GM19240 (cell line): ENCODE measurements around the gene UCN.
"Not testable (repeated sequence)": the region's sequence is repeated elsewhere in the genome, so short reads cannot be mapped to it uniquely, and the experiment has no call there.

ENCODE experiments used
- DNase-seq: peaks from one replicate; pipeline ENCODE4 v3.0.0; 2011; ENCODE audit warnings: low spot score; ENCODE audit not compliant: insufficient read length

The UCN gene

DNA sequence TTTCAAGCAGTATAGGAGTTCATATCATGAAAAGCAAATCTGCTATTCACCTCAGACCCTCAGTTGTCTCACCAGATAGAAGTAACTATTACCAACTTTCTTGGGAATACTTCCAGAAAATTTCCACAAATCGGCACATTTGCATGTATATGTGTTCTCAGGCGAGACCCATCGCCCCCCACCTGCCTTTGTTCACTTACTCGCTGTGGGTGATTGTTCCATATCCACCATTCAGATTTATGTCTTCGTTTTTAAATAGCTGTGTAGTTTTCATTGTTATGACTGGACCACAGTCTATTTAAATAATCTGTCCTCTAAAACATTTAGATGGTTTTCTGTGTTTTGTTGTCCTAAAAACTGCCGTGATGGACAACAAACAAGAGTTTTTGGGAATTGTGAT lies 22.8 kb downstream of the UCN start:
- DNase-seq = no peak

DNA sequence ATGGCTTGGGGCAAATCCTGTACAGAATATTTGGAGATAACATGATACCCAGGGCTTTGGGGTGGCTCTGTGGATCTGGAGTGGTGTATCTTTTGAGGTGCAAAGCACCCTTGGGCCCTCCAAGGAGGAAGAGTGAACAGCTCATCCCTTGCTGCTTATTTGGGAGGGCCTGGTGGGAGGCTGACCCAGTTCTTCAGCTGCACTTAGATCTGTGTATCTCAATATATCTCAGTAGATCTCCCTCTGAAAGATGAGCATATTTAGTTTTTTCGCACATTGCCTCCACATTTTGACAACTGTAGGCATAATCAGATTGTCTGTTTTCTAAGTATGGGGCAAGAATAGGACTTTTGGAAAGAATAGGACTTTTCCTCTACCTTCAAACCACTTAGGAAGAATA lies 23.2 kb downstream of the UCN start:
- DNase-seq = no peak

DNA sequence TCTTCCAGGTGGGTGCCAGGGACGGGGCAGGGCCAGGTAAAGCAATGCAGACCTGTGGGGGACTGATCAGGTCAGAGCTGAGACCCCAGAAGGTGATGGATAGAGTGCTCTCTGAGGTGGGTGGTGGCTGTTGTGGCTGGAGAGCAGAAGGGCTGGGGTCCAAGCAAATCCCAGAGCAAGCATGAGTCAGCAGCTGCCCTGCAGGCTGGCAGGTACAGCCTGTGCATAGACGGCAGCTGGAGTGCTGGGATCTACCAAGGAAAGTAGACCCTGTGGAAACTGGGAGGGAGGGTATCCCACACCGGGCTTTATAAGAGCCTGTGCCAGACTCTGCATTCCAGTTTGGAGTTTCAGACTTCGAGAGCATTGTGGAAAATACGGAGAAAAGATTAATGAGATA lies 25.4 kb downstream of the UCN start:
- DNase-seq = no peak

DNA sequence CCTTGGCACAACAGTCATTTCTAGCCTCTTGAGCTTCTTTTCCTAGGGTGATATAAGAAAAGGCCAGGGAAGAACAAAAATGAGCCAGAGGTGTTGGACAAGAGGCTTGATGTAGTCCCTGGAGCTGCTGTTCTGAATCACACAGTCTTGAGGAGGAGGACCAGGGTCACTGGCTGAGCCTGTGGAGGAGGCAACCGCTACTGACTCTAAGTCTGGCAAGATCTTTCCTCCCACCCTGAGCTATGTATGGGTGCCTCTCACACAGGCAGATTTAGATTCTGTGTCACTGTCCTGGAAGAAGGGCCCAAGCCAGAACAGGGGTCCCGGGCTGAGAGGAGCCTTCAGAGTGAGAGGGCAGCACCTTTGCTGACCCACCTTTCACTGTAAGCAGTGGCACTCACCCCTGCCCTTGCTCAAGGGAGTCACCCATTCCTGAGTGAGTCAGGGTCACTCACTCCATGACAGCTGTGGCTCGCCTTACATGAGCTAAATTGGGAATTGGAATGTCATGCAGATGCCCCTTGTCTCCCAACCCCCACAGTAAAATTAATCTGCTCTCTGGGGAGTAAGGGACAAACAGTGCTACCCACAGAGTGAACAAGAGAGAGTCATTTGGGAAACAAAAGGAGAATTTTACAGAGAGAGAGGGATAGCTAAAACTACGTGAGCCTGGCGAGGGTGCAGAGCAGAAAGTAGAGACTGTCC lies 26.2 kb downstream of the UCN start, which contains the start of gene TRIM54:
Gene TRIM54, plus strand, starts transcription at position 575 of the 705 bp plus-strand sequence. CDS start 303 bp downstream, outside the sequence.
- no peak for DNase-seq

DNA sequence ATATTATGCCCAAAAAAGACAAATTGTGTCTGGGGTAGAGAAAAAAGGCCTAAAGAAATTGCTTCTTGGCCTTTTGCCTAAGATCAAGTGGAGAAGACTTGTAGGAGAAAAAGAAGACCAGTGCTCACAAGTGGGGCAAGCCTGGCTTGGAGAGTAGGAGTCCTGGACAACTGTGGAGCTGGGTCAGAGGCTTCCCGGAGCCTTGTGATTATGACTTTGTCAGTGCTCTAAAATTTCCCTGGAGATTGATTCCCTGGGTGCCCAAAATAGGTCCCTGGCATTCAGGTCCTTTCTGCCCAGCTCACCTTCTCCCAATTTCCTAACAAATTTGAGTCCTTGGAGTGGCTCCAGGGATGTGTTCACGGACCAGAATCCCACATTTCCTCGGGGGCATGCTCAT lies 26.8 kb downstream of the UCN start:
- no peak for DNase-seq

DNA sequence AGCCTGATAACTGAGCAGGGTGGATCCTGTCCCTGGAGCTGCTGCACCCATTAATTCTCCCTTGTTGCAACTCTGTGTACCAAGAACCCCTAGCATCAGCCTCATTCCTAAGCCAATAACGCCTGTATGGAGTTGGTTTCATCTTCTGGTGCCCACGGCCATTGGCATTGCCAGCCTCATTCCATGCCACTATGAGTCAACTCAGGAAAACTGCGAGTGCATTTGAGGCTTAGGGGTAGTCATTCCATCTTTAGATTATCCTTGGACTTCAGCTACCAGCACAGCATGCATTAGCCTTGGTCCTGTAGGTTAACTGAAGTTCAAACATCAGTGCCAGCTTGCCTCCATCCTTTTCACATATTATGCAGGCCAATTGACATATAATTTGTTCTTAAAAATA lies 27.4 kb downstream of the UCN start:
- DNase-seq = no peak

DNA sequence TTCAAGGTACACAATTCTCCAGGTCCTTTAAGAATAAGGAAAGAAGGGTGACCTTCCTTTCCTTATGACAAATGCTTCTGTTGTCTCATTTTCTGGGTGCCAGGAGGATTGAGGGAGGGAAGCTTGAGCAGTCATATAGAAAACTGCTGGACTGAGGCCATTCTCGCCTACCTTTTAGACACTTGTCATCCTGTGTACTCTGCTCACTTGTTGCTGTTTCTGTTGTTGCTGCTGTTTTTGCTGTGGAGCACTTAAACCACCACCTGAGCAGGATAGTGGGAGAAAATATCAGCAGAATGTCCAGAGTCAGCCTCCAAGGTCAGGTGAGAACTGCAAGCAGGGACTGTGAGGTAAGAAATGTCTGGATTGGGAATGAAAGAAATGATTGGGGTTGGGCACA lies 30.2 kb downstream of the UCN start:
- DNase-seq = no peak

DNA sequence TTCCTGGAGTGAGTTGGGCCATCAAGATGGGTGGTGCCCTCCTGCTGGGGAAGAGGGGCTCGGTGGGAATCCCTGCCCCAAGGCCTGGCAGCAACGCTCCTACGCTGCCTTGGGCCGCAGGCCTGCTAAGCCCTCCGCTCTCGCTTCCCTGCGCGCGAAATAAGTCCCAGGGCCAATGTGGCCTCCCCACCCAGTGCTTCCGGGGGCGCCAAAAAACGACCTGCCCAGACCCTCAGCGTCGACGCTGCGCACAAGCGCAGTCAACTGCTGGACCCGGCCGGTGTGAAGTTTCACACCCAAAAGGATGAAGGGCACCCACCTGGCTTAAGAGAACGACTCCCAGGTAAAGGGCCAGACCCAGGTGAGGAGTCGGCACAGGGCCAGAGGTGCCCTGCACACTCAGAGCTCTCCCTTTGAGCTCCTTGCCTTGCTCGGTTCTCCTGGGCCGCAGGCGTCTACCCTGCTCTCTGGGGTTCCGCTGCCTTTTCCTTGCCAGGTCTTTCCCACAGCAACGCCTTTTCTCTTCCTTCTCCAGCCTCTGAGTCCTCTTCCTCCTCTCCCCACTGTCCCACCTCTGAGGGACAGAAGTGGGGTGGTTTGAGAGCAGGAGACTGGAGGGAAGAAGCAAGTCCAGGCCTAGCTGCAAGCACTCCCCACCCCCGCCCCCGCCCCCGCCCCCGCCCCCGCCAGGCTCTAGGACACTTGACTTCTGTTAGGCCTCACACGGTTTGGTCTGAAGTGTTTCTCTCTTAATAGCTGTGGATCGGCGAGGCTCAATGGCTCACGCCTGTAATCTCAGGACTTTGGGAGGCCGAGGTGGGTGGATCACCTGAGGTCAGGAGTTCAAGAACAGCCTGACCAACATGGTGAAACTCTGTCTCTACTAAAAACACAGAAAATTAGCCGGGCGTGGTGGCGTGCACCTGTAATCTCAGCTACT lies 32.8 kb downstream of the UCN start, which contains the start of gene DNAJC5G:
Gene DNAJC5G, plus strand, starts transcription at position 223 of the 940 bp plus-strand sequence. CDS start 1,296 bp downstream, outside the sequence.
- DNase-seq = no peak

DNA sequence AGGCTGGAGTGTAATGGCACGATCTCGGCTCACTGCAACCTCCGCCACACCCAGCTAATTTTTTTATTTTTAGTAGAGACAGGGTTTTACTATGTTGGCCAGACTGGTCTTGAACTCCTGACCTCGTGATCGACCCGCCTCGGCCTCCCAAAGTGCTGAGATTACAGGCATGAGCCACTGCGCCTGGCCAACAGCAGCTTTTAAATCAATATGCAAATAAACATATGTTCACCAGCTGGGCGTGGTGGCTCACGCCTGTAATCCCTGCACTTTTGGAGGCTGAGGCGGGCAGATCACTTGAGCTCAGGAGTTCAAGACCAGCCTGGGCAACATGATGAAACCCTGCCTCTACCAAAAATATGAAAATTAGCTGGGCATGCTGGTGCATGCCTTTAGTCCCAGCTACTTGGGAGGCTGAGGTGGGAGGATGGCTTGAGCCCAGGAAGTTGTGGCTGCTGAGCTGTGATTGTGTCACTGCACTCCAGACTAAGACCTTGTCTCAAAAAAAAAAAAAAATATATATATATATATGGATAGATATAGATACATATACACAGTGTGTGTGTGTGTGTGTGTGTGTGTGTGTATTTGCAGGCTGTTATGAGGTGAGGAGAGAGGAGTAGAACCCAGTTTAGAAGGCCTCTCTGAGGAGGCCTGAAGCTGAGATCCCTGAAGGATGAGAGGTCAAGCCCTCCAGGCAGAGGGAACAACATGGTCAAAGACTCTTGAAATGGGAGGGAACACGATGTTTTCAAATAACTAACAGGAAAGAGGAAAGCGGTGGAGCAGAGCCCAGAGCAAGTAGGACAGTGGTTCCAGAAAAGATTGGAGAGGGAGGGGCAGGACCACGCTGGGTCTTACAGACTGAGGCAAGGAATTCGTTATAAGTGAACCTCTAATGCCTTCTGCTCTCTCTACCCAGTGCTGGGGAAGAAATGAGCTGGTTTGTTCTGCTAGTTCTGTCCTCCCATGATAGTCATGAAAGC lies 35.4 kb downstream of the UCN start:
- not testable (repeated sequence) for DNase-seq

DNA sequence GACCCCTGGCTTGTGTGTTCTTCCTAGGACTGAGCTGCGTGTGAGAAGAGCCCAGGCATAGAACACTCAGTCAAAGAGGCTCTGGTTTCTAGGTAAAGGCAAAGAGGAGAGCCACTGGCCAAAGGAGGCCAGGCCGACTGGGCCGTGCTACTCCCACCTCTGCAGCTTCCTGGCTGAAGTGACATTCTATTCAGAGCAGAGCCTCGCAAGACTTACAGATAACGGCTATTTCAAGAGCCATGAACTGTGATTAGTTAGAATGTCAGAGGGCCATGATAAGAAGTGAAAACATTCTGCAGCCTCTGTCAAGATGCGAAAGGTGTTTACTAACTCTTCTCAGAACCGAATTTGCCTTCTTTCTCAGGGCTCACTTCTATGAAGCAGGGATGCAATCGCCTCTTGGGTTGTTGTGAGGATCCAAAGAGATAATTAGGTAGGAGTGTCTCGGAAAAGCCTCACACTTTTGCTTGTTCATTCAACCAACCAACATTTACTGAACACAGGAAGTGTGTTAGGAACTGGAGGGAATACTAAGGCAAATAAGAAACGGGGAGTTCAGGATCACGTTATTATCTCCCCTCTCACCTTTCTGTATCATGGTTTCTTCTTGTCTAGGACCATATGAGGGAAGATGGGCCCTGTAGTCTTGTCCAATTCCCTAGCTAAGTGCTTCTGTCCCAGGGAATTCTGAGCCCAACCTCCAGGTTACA lies 36.5 kb downstream of the UCN start:
- no peak for DNase-seq

DNA sequence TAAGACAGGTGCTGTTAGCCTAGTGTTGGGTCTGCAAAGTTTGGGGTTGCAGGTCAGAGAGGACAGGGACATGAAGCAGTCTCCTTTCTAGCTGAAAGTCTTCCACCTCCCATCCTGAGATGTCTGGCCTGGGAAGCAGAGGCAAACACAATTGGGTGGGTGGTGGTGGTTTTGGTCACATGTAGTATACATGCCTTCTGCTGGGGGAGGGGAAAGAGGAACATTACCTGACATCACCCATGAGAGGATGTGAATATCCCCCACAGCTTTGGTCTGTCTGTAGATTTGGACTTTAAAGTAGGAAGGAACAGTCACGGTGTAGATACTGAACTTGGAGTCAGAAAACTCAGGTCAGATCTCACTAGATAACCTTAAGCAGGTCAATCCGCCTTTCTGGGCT lies 37.6 kb downstream of the UCN start:
- DNase-seq = no peak

DNA sequence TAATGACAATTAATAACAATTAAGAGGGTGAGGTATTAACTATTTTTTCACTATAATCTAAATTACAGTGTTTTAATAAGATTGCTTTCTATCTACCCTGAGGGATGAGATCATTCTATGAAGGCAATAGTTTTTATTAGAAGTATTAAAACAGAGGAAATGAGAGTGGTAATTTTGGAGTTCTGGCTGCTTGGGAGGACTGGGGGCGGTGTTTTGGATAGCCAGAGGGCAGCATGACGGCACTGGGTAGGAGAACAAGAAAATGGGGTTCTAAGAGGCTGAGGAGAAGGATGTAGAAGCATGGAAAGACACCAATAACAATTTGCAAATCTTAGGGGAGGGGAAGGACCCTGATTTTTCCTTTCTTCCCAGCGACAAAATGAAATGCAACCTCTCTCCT lies 38.1 kb downstream of the UCN start:
- DNase-seq = no peak

DNA sequence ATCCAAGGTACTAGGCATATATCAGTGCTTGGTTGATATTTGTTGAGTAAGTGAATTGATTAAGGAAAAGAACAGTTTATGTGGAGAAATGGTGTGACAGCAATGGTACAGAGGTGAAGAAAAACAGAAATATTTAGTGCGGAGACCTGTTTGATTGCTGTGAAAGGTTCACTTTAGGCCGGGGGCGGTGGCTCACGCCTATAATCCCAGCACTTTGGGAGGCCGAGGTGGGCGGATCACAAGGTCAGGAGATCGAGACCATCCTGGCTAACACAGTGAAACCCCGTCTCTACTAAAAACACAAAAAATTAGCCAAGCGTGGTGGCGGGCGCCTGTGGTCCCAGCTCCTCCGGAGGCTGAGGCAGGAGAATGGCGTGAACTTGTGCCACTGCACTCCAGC lies 39.9 kb downstream of the UCN start:
- not testable (repeated sequence) for DNase-seq

DNA sequence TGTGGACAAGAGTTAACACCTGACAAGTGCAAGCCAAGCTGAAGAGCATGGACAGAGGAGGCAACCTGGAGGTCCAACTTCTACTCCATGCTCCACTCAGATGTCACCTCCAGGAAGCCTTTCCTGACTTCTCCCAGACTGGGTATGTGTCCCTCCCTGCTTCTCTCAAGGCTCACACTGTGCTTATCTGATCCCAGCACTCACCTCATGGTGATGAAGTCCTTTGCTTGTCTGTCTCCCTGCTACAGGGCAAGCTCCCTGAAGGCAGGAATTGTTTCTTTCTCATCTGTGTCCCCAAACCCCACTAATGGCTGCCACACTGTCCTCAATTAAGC lies 42.7 kb downstream of the UCN start:
- DNase-seq = no peak

DNA sequence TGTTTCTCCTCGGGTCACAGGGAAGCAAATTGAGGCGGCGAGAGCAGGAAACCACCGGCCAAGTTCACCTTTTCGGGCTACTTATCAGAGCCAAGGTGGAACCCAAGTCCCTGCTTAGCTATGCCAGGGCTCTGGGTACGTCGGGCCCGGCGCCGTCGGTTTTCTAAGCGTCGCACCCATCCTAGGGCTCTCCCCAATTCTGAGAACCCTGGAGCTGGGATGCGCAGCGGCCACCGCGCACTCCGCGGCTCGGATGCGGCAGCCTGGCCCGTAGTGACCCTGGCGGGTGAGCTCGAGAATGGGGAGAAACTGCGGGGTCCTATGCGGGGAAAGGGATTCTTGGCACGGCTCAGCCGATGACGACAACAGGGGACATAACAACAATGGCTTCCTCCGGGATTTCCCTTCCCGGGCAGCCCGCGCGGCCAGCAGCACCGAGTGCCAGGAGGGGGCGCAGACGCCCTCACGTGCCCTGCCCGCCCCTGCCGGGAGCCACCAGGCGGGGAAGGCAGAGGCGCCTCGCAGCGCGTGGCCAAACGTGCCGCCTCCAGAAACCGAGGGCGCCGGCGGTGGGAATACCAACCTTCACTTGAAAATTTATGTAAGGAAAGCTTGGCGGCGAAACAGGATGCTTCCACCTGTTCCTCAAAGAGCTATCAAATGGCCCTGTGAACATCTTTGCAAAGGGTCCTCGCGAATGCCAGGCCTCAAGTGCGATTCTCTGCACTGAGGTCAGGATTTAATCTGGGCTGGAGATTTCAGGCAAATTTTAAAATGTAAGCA lies 43.3 kb downstream of the UCN start:
- peak; percentile 55 for DNase-seq

DNA sequence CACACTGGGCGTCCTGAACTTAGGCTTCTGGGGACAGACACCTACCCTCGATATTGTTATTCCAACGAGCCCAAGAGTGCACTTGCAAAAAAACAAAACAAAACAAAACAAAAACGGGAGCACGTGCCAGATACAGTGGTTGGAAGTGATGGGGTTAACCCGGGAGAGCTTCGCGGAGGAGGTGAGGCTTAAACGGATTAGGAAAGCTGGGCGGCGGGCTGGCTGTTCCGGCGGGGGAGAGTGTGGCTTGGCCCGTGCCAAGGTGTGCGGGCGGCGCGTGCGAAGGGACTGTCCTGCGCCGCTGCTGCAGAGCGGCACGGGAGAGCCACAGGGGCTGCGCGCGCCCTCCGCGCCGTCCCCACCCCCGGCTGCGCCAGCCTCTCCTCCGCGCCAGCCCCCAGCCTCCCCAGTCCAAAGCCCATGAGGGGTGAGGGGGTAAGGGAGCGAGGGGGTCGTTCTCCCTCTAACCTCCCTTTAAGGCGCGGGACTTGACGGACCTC lies 43.9 kb downstream of the UCN start:
- no peak for DNase-seq

DNA sequence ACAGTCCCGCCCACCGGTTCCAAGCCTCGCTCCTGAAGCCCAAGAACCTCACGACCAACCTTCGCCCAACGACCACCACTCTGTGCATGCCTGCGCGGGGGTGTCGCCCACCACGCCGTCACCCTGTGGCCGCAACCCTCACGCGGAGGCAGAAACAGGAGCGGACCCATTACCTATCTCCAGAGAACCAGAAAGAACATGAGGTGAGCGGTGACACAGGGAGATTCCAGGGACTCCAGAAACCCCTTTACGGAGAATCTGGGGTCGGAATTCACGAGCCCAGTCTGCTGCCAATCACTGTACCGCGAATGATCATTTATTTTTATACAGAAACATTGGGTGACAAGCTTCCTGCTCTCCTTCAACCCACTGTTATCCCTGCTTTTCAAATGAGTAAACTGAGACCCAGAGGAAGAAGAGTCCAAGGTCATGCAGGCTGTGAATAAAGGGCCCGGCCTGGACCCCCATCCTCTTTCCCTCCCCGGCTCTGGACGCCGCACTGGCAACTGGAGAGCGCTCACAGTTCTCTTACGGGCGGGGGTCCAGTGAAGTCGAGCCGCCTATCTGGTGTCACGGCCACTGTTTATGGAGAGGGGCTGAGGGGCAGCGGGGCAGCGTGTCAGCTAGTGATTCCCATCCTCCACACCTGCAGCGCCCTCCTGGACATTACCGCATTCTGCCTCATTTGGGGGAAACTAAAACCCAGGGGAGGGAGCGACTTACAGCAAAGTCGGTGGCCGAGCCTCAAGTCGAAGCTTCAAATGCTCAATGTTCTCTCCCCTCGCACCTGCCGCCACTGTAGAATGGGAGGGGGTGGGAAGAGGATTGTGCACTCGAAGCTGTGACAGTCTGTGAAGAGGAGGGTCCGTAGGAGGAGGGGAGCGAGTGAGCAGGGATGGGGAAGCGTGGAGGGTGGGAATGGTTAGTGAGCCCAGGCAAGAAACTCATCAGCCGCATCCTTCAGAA lies 44.7 kb downstream of the UCN start:
- no peak for DNase-seq
